GM21526 (cell line): ENCODE data around the gene CAPZA3.
"Not testable (repeated sequence)": the region's sequence is repeated elsewhere in the genome, so short reads cannot be mapped to it uniquely, and the experiment has no call there.

ENCODE experiments used
- ATAC-seq: cut with Tn5 transposase; IDR thresholded peaks from one replicate; pipeline ENCODE4 v1.9.1; 2021; ENCODE audit warnings: moderate library complexity; ENCODE audit not compliant: unreplicated experiment, low FRiP score

The CAPZA3 gene

DNA sequence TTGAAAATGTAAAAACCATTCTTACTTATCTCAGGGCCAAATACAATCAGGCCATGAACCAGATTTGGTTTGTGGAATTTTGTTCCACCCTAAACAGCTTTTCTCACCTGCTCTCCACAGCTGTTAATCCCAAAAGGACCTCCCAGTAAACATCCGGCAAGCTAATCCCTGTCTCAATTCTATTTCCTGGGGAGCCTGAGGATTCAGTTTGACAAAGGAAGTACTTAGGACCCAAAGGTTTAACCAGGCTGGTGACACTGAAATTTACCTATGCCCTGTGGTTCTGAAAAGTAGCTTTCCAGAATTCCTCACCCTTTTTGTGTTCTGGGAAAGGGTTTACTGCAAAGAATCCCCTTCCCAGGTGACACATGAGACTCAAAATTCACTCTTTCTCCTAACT lies 15.0 kb downstream of the CAPZA3 start:
- no peak for ATAC-seq

DNA sequence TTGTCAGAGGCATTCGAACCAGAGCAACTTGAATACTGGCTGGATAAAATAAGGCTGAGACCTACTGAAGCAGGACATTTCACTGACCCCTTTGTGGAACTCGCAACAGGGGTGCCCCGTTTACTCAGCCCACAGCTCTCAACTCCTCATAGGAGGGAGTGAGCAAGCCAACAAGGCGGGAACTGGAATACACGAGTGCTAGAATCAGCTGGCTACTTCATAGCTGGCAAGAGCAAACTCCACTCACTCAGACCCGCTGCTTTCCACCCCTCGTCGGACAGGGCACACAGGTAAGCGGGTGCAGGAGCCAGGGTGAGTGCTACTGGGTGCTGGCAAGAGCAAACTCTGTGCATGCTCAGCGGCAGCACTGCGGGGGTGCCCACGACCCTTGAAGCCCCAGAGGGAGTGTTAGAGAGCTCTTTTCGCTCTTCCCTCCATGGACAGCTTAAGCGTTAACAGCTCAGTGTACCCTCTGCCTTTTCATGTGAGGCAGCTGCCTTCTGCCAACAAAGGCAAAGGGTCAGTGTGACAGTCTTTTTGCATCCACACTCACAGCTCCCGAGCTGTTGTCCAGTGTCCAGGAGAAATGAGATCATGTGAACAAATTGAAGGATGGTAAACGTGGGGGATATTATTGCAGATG lies 15.7 kb downstream of the CAPZA3 start:
- no peak for ATAC-seq

DNA sequence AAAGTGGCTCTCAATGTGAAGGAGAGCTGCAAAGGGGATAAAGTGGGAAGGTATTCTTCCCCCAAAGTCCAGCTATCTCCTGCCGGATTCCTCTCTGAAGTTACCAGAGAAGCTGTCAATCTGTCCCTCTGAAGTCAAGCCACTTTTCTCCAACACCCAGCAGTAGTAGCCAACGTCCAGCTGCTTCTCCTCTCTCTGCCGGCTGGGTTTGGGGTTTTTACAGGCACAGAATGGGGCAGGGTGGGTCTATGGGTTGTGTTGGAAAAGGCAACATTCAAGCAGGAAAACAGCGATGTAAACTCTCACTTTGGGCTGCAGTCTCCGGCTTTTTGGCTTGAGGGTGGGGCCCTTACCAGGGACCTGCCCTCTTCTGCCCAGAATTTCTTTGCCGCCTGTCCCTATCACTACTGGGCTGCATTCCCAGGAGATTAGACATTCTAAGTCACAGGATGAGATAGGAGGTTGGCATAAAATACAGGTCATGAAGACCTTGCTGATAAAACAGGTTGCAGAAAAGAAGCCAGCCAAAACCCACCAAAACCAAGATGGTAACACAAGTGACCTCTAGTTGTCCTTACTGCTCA lies 16.3 kb downstream of the CAPZA3 start:
- no peak for ATAC-seq

DNA sequence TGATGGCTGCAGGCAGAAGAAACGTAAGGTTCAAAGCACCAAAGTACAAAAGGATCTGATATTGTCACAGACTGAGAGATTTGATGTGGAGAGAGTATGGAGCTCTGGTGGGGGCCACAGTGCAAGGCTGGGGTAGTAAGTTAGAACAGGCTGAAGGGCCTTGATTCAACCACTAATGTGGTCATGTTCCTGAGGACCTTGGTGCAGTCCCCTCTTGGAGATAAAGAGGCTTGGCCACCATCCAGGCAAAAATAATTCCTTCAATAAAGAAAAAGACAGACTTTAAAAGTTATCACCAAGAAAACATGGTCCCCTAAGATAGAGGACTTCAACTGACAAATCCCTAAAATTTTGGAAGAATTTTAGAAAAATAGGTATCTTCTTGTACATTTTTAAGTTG lies 17.4 kb downstream of the CAPZA3 start:
- ATAC-seq: no peak

DNA sequence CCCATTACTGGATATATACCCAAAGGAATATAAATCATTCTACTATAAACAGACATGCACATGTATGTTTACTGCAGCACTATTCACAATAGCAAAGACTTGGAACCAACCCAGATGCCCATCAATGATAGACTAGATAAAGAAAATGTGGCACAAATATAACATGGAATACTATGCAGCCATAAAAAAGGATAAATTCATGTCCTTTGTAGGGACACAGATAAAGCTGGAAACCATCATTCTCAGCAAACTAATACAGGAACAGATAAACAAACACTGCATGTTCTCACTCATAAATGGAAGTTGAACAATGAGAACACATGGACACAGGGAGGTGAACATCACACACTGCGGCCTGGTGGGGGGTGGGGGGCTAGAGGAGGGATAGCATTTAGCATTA lies 28.6 kb downstream of the CAPZA3 start:
- ATAC-seq: not testable (repeated sequence)

DNA sequence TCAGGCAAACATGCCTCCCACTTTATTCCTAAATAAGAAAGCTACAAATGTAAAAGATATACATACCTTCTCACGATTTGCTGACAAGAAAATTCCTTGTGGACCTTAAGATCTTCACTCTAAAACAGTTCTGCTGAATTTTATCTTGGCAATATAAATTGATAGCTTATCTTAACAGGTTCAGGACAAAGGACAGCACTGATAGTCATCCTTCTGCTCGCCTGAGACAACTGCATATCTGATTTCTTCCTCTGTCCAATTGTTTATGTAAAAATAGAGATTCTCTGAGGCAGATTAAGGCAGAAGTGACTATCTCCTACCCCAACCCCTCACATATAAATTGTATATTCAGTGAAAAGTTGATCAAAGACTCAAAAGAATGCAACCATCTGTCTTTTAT lies 44.9 kb downstream of the CAPZA3 start:
- ATAC-seq: no peak

DNA sequence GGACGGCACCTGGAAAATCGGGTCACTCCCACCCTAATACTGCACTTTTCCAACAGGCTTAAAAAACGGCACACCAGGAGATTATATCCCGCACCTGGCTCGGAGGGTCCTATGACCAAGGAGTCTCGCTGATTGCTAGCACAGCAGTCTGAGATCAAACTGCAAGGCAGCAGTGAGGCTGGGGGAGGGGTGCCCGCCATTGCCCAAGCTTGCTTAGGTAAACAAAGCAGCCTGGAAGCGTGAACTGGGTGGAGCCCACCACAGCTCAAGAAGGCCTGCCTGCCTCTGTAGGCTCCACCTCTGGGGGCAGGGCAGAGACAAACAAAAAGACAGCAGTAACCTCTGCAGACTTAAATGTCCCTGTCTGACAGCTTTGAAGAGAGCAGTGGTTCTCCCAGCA lies 47.5 kb downstream of the CAPZA3 start:
- ATAC-seq: not testable (repeated sequence)
